Lower leg skin (tissue), 4 donors: ENCODE measurements around the gene SFSWAP. TPM values are rescaled to one million over a fixed set of nuclear protein-coding genes. Genes with fewer than 3 reads are reported as not detected.

Source experiments
- DNase-seq, 2 donors: peaks; one replicate each; pipeline ENCODE4 v3.0.0-alpha.2; 2019; ENCODE audit warnings: low spot score in 2 of 2
- H3K4me3 ChIP-seq: fragments of 200-600 bp; sonication (generic); 2 replicates; pipeline ENCODE4 v1.5.1; 2017; ENCODE audit warnings: mild to moderate bottlenecking, low read depth; ENCODE audit not compliant: poor library complexity, severe bottlenecking
- POLR2A ChIP-seq, 2 donors: fragments of 450-650 bp; IDR thresholded peaks; one replicate each; pipeline ENCODE4 v1.6.1; 2016 to 2017; ENCODE audit warnings: antibody characterized with exemption in 2 of 2, mild to moderate bottlenecking in 1 of 2, moderate library complexity in 1 of 2
- WGBS, 2 donors: methylation state at CpG; one replicate each; pipeline ENCODE4 v1.1.5; 2018; 5-methylcytosine and 5-hydroxymethylcytosine counted together
- intact Hi-C: fragments of 100-400 bp; cut with DNase I; formaldehyde crosslinking; loops from one replicate; pipeline ENCODE4 v1.15.0; 2023; ENCODE audit warnings: low total_unique reads
- total RNA-seq, 4 donors: library from RNA; depleted of rRNA; stranded (reverse); fragments of >200 nt; gene quantifications; one replicate each; pipeline ENCODE4 v1.1.0, GENCODE V29; 2016
- TF ChIP-seq, protein P1 (sequence below), 3 donors: fragments of 450-650 bp; IDR thresholded peaks; one replicate each; pipeline ENCODE4 v1.5.1; 2016; ENCODE audit warnings: antibody characterized with exemption in 3 of 3, mild to moderate bottlenecking in 3 of 3, moderate library complexity in 2 of 3

Gene SFSWAP
- total RNA-seq, 4 donors from 2014 or later: 31.0 to 56.3 (median 38.5) TPM

GRCh38 chr12:131800594-131801135 is 89.8 kb downstream of the SFSWAP start:
- TF ChIP-seq, protein P1, sequence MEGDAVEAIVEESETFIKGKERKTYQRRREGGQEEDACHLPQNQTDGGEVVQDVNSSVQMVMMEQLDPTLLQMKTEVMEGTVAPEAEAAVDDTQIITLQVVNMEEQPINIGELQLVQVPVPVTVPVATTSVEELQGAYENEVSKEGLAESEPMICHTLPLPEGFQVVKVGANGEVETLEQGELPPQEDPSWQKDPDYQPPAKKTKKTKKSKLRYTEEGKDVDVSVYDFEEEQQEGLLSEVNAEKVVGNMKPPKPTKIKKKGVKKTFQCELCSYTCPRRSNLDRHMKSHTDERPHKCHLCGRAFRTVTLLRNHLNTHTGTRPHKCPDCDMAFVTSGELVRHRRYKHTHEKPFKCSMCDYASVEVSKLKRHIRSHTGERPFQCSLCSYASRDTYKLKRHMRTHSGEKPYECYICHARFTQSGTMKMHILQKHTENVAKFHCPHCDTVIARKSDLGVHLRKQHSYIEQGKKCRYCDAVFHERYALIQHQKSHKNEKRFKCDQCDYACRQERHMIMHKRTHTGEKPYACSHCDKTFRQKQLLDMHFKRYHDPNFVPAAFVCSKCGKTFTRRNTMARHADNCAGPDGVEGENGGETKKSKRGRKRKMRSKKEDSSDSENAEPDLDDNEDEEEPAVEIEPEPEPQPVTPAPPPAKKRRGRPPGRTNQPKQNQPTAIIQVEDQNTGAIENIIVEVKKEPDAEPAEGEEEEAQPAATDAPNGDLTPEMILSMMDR (IDR thresholded peaks at IDR 0.05): no peak
- TF ChIP-seq POLR2A (IDR thresholded peaks at IDR 0.05): no peak
- intact Hi-C loops: no loop called here
- no peak for DNase-seq
- 84 to 90% methylated on average over 14 to 17 of the region's 20 CpGs for WGBS, 2 donors
- no peak overlapping the region for H3K4me3 ChIP-seq

GRCh38 chr12:131801254-131801866 is 90.5 kb downstream of the SFSWAP start:
- WGBS, 2 donors: 67 to 78% methylated on average over 25 of the region's 35 CpGs
- H3K4me3 ChIP-seq: no peak overlapping the region
- TF ChIP-seq, protein P1 (IDR thresholded peaks at IDR 0.05): no peak
- TF ChIP-seq POLR2A (IDR thresholded peaks at IDR 0.05): no peak
- intact Hi-C loops: no loop called here
- no peak for DNase-seq

DNA sequence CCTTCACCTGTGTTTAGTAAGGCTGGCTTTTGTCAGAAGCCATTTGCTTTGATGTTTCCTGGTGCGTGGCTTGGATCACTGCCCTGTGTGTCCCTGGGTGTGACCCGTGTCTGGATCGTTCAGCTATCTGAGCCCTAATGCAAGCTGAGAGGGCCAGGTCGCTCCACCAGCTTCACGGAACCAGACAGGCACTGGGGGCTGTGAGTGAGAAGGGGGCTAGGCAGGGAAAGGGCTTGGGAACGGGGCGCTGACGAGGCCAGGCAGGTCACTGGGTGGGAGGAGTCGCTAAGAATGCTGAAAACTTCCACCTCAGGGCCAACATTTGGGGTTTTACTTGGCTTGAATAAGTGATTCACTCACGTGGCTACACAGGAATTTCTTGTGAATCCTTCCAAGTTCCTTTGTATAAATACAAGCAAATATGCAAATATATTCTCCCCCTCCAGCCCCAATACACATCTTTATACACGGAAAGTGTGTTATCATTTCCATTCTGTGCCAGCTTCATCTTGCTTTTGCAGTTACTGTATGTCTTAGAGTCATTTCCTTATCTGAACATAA is 93.2 kb downstream of the SFSWAP start:
- H3K4me3 ChIP-seq: no peak overlapping the region
- TF ChIP-seq, protein P1 (IDR thresholded peaks at IDR 0.05): no peak
- no peak for TF ChIP-seq POLR2A (IDR thresholded peaks at IDR 0.05)
- 16 to 20% methylated on average over 11 of the region's 11 CpGs for WGBS, 2 donors
- DNase-seq: no peak
- intact Hi-C loops: no loop called here

GRCh38 chr12:131805421-131805820 is 94.5 kb downstream of the SFSWAP start:
- H3K4me3 ChIP-seq: no peak overlapping the region
- intact Hi-C loops: no loop called here
- TF ChIP-seq, protein P1 (IDR thresholded peaks at IDR 0.05): no peak
- DNase-seq: no peak
- 76 to 80% methylated on average over 5 of the region's 5 CpGs for whole genome bisulfite sequencing, 2 donors

DNA sequence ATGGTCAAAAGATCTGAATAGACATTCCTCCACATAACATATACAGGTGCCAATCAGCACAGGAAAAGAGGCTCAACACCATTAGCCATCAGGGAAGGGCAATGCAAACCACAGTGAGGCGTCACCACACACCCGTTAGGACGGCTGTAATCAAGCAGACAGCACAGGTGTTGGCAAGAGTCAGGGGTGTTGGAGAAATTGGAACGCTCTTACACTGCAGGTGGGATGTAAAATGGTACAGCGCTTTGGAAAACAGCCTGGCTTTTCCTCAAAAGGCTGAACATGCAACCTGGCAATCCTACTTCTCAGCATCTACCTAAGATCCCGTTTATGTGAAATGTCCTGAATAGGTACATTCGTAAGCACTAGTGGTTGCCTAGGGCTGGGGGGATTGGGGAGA is 95.8 kb downstream of the SFSWAP start:
- WGBS, 2 donors: 65 to 79% methylated on average over 7 of the region's 7 CpGs
- H3K4me3 ChIP-seq: no peak overlapping the region
- TF ChIP-seq, protein P1 (IDR thresholded peaks at IDR 0.05): no peak
- TF ChIP-seq POLR2A (IDR thresholded peaks at IDR 0.05): no peak
- intact Hi-C loops: no loop called here
- DNase-seq: no peak
